HG03066 (cell line): Measurements from ENCODE around the gene SEC14L5.
"Not testable (repeated sequence)": the region's sequence is repeated elsewhere in the genome, so short reads cannot be mapped to it uniquely, and the experiment has no call there.

Source experiments
- ATAC-seq: cut with Tn5 transposase; IDR thresholded peaks from one replicate; pipeline ENCODE4 v1.9.1; 2021; ENCODE audit warnings: low read depth; ENCODE audit not compliant: unreplicated experiment

The SEC14L5 gene

GRCh38 chr16:4948903-4949766 is 9.0 kb upstream of the SEC14L5 start:
- no peak for ATAC-seq

DNA sequence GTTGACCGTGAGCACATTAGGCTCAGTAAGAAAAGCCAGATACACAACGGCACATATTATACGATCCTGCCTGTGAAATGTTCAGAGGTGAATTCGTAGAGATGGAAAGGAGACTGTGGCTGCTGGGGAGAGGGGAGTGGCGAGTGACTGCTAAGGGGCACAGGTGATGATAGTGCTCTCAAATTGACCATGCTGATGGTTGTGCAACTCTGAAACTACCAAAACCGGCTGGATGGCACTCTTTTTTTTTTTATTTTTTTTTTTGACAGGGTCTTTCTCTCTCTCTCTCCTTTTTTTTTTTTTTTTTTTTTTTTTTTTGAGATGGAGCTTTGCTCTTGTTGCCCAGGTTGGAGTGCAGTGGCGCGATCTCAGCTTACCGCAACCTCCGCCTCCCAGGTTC is 8.1 kb upstream of the SEC14L5 start:
- ATAC-seq: no peak

- ATAC-seq: not testable (repeated sequence)
These were observed 6.5 kb upstream of the SEC14L5 start for GRCh38 chr16:4951583-4951982.

DNA sequence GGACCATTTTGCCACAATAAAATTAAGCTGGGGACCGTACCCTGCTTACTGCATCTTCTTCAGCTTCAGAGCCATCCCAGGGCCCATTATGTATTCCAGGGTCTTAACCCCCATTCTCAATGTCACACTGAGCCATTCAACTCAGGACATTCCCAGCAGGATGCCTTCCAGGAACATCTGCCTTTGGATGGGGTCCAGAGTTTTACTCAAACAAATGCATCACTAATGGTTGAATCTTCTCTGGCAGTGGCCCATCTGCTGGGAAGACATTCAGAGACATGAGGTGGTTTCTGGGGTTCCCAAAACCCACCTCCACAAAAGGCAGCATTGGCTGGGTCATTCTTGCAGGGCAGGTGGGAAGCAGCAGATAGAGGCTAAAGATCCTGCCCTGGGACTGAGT is 3.4 kb upstream of the SEC14L5 start:
- no peak for ATAC-seq

DNA sequence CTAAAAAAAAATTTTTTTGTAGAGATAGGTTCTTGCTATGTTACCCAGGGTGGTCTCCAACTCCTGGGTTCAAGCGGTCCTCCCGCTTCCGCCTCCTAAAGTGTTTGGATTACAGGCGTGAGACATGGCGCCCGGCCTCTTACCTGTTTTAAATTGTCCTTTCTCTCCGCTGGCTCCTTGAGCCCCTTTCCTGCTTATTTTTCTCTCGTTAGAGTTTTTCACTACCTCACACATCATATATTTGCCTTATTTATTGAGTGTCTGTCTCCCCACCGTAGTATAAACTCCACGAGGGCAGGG is 760 bp upstream of the SEC14L5 start:
- ATAC-seq: no peak

DNA sequence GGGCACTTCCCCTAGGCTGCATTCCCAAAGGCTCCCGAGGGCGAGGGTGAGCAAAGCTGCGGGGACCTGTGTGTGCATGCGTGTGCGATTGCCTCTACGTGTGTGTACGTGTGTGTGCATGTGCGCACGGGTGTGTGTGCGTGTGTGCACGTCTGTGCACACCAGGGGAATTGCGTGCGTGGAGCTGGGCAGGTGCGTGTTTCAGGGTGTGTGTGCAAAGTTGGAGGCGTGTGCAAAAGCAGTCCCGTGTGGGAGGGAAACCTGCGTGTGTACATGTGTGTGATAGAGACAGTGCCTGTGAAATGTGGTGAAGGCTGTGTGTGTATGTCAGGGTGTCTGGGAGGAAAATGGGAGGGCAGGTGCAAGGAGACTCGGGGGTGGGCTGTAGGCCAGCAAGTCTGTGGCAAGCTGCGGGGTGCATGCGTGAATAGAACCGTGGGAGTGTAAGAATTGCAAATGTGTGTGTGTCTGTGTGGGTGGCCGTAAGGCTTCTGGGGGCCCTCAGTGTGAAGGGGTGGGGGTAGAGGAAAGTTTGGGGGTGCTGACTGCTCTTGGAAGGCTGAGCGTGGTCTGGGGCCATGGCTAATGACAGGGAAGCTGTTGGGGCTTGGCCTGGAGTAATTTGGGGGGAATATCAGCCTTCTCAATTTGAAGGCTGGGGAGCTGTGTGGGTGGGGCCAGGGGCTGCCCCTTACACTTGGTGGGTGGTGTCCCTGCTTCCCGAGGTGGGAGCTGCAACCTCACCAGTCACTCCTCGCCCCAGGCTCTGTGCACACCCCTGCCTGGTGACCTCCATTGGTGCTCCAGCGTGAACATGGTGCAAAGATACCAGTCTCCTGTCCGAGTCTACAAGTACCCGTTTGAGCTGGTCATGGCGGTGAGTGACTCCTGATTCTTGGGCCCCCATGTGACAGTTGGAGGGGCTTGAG is 644 bp downstream of the SEC14L5 start:
- no peak for ATAC-seq

DNA sequence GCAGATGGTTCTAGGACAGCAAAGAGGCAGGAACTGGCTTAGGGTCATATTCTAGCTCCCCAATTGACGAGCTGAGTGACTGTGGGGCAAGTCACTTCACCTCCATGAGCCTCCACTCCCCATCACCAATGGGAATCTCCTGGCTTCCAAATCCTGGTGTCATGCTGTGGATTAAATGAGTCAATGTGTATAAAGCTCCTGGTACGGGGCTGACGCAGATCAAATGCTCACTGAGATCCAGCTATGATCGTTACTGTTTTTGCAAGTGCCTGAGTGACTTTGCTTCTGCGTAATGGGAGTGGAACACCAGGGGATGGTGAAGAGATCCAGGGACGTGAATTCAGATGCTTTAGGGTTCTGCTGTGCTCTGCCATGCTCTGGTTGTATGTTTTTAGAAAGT is 2.4 kb downstream of the SEC14L5 start:
- ATAC-seq: no peak

DNA sequence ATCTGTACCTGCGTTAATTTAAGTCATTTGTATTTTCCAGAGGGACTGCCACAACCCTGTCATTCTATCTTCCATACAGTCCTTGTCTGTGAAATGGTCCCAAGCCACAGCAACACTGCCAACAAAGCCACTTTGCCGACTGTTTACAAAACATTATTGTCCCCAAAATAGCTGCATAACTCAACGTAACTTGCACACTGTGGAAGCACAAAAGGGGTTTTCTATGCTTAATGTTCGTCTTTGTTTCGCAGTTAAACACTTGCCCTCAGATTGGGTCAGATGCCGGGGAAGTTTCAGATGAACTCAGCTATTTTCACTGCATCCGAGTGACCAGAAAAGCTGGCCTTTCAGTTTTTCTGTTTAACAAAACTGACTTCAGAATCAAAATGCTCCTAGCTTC is 4.6 kb downstream of the SEC14L5 start:
- ATAC-seq: no peak

GRCh38 chr16:4963527-4963926 is 5.4 kb downstream of the SEC14L5 start:
- ATAC-seq: not testable (repeated sequence)

GRCh38 chr16:4966736-4967453 is 8.8 kb downstream of the SEC14L5 start:
- no peak for ATAC-seq

- ATAC-seq: not testable (repeated sequence)
These were observed 10.1 kb downstream of the SEC14L5 start for GRCh38 chr16:4968278-4968677.

DNA sequence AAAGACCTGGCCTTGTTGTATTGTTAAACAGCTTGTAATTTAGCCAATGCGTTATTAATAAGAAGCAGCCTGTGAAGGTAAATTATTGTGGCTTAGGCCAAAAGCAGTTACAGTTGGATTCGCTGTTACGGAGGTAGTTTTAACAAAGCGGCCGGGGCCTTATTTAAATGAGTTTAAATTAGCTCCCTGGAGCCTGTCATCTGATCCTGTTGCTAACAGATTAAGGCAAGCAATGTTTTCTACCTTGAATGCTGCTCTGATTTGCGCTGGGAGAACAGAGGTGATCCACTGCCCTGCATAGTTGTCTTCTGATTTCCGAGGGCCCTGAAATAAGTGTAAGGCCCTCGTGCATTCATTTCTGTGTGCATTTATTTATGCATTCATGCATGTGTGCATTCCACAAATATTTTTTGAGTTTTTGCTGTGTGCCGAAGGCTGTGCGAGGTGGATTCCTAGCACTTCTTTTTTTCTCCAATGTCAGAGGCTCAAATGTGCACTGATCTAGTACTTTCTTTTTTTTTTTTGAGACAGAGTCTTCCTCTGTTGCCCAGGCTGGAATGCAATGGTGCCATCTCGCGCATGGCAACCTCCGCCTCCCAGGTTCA is 10.9 kb downstream of the SEC14L5 start:
- ATAC-seq: no peak

GRCh38 chr16:4970010-4970409 is 11.9 kb downstream of the SEC14L5 start:
- no peak for ATAC-seq

GRCh38 chr16:4972938-4973587 is 14.9 kb downstream of the SEC14L5 start:
- ATAC-seq: no peak

- peak; percentile 83 for ATAC-seq
These were observed 17.9 kb downstream of the SEC14L5 start for GRCh38 chr16:4976079-4976478.

DNA sequence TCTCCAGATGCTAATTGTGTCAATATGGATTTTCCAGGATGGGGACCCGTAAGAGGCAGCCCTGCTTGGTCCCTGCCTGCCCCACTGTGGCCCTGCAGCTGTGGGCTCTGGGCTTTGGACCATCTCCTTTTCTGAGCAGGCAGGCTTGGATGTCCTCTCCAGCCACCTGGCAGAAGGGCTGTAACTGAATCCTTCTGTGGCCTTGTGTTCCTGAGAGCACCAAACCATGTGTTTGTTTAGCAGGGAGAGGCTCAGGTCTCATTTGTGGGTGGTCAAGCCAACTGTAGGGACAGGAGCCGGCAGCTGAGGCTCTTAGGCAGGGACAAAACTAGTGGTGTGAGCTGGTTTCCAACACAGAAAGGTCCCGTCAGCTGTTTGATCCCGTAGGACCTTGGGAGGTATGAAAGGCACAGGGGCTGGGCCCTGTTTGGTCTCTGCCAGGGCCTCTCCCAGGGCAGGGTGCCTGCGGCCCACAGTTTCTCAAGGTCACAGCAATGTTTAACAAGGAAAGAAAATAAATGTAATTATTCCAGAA is 18.5 kb downstream of the SEC14L5 start:
- ATAC-seq: no peak

DNA sequence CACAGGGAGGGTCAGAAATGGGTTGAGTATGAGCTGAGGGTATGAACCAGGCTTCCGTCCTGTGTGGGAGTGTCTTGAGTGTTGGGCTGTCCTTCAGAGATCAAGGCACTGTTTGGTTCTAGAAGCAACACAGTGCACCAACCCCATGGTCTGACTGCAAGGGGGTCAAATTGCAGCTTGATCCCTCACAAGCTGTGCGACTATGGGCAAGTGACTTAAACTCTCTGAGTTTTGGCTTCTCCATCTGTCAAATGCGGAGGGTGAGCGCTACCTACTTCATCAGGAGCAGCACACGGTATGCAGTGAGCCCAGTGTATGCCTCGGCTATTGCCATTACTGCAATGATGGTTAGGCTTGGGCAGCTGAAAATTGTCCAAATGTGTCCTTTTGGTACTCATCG is 21.0 kb downstream of the SEC14L5 start:
- ATAC-seq: no peak

- no peak for ATAC-seq
These were observed 21.9 kb downstream of the SEC14L5 start for GRCh38 chr16:4979736-4980660.

GRCh38 chr16:4980691-4981090 is 22.6 kb downstream of the SEC14L5 start:
- no peak for ATAC-seq
